22Rv1 (cell line): ENCODE results near the gene COL5A2.

ENCODE experiments used
- CTCF ChIP-seq: fragments of 450-650 bp; IDR thresholded peaks from 2 replicates; pipeline ENCODE4 v1.5.1; 2017; ENCODE audit warnings: mild to moderate bottlenecking
- ZFX ChIP-seq: fragments of 450-650 bp; IDR thresholded peaks from 2 replicates; pipeline ENCODE4 v1.6.1; 2017; ENCODE audit warnings: antibody characterized with exemption, borderline replicate concordance

- TF ChIP-seq CTCF (no peak), ZFX (no peak)
These were observed 23.7 kb upstream of the COL5A2 start for GRCh38 chr2:189203177-189203799.
